Measurements from ENCODE around the gene SMIM5.
"Not testable (repeated sequence)": the region's sequence is repeated elsewhere in the genome, so short reads cannot be mapped to it uniquely, and the experiment has no call there.

Gene SMIM5

GRCh38 chr17:75626496-75627038, 6.7 kb upstream of the SMIM5 start:
- DNase-seq = no peak

GRCh38 chr17:75627094-75627493, 6.1 kb upstream of the SMIM5 start:
- DNase-seq = no peak

- DNase-seq = no peak
Observed at GRCh38 chr17:75628425-75628824, 4.8 kb upstream of the SMIM5 start.

- DNase-seq = no peak
Observed at GRCh38 chr17:75629157-75629556, 4.1 kb upstream of the SMIM5 start.

- no peak for DNase-seq
Observed at GRCh38 chr17:75630071-75630917, 2.9 kb upstream of the SMIM5 start.

DNA sequence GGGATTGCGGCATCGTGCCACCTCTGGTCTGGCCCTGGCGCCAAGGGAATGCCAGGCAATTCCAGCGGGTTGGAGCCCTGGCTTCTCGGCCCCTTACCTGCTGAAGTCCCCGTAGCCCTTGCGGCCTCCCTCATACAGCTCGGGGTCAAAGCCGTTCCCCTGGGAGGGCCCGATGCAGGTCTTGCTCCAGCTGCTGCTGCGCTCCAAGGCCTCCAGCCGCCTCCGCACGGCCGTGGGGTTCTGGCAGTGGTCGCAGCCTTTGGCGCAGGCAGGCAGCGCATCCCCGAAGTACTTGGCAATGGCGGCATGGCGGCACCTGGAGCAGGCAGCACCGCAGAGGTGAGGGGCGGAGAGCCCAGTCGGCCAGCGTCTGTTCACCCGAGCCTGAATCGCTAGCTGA, 1.9 kb upstream of the SMIM5 start:
- DNase-seq = no peak

DNA sequence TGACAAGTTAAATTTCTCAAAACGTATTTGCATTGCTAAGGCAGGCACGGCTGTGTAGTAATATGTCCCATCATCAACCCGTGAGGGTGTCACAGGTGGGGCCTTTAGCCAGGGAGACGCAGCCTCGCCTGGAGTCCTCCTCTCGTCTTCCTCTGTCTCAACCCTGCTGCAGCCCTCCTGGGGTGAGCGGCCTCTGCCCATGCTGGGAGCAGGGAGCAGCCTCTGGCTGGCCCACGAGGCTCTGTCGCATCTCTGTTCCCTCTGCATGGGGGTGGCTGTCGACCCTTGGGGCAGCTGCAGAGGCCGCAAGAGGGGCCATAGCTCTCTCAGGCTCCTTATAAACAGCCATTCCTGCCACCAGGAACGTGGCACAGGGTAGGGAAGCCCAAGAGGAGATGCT, 806 bp upstream of the SMIM5 start:
- DNase-seq = no peak

DNA sequence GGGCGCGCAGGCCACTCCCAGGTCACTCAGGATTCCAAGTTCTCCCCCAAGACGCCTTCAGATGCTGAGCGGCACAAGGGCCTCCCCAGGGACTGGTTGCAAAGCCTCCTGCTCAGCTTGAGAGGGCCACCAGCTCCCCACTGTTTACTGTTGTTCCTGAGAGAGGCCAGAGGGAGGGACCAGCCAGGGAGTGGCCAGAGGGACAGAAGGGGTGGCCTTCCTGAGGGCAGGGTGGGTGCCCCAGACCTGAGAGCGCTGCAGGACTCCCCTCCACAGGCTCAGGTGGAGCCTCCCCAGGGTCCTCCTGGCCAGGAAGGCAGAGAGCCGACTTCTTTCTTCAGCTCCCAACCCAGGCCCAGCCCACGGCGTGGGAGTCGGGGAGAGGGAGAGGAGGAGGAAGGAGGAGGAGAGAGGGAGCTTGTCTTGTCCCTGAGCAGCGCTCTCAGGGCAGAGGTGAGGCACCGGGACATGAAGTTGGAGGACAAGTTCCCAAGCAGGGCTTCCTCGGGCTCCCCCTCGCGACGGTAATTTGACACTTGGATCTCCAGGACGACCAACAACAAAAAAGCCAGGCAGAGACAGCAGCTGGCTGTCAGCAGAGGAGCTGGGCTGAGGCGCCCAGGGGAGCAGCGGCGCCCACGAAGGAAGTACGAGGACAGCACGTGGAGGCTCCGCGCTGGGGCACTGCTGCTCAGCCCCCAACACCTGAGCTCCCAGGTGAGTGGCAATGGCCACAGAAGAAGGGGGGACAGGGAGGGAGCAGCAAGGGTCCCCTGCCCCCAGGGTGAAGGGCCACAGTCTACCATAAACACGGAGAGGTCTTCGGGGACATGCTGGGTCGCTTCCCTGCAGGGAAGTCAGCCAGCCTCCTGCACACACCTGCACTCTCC, 497 bp downstream of the SMIM5 start:
- peak; percentile 33 for DNase-seq

DNA sequence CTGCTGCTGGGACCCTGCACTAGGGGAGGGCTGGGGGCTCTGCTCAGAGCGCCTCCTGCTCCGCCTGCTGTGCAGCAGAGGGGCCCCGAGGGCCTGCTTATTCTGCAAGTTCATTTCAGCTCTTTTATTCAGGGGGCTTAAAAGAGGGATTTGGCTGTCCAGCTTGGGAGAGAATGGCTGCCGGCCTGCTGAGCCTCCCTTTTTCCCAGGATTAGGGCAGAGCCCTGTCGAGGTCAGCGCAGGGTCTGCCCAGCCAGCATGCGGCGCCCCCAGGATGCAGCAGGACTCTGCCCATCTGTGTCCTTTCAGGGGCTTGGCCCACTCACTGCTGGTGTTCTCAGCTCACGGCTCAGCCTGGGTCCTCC, 1.1 kb downstream of the SMIM5 start:
- no peak for DNase-seq

DNA sequence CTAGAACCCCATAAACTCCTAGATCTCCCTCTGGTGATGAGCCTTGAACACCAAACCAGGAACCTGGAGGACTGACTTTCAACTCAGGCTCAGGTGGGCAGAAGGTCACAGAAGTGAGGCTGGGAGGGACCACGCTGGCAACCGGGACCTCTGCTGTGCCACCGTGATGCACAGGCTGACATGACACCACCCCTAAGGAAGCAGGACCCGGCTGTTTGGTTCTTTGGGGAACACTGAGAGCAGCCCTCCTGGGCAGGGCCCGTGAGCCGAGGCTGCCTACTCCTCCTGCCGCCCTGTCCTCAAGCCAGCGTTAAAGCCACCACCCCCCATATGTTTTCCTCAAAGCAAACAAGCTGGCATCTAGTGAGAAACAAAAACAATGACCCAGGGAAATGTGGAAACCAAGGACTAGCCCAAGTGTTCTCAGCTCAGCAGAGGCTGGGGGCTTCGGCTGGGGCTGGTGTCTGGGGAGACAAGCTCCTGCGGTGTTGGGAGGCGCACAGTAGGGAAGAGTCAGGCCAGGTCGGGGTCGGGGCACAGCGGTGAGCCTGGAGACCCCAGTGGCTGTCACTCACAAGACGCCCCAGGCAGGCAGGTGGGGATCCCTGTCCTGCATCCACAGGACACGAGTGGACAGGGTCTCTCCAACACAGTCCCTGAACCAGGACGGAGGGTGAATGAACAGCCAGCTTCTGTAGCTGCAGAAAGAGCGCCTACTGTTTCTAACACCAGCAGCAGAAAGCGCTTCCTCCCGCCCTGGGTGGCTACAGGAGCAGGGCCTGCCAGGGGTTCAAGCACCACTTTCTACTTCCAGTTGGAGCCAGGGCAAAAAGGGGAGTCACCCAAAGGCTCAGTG, 1.7 kb downstream of the SMIM5 start:
- no peak for DNase-seq

- no peak for DNase-seq
Observed at GRCh38 chr17:75635610-75636202, 2.5 kb downstream of the SMIM5 start.

DNA sequence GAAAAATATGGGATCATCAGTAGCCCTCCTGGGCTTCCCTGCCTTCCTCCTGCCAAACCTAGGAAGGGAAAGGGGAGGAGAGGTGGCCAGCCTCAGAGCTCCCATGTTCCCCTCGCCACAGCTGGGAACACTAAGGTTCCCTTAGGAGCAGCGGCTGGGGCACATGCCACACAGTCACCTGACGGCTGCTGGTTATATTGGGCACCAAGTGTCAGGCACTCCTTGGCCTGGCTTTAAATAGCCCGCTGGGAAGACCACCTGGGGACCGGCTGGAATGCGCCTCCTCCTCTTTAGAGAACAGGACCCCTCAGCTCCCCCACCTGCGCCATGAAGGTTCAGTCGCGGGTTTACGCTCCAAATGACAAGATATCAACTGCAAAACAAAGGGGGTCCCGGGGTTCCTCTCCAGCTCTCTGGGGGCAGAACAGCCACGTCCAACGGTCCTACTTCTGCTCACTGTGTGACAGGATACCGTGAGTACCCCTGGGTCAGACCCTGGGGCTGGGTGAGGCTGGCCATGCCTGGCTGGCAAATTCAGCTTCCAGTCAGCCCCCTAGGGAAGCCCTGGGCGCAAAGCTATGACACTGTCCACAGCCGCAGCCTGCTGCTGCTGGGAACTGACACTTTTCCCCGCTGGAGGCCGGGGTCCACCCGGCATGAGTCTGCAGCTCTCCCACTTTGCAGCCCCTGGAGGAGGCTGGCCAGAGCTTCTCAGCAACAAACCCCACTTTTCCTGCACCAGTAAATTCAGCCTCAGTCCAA, 3.3 kb downstream of the SMIM5 start:
- no peak for DNase-seq

DNA sequence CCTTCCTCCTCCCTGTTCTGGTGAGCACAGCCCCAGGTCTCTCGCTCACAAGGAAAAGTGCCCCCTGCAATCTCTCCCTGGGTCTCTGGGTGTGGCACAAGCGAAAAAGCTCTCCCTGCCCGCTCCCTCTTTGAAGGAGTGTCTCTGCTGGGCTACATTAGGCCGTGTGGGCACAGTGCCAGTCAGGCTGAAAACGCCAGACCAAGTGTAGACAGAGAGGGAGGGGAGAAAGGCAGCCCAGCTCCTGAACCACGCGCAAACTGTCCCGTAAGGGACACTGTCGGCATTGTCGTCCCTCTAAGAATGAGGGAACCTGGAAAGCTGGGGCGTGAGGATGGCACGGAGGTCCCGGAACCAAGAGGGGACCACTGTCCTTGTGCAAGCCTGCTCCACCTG, 3.9 kb downstream of the SMIM5 start:
- no peak for DNase-seq

DNA sequence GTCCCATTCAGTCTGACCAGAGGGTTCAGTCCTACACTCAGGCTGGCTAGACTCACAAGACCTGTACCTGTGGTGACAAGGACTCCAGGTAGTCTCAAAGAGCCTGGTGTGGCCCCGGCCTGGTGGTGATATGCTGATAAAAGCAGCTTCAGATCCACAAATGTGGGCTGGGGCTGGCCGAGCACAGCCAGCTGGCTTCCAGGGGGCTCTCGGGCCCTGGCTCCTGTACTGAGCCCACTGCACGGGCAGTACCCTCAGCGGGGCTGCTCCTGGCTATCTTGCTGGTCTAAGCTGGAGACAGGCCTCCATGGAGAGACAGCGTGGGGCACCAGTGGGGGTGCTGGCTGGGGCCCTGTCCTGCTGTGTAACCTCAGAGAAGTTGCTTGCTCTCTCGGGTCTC, 4.3 kb downstream of the SMIM5 start:
- no peak for DNase-seq

DNA sequence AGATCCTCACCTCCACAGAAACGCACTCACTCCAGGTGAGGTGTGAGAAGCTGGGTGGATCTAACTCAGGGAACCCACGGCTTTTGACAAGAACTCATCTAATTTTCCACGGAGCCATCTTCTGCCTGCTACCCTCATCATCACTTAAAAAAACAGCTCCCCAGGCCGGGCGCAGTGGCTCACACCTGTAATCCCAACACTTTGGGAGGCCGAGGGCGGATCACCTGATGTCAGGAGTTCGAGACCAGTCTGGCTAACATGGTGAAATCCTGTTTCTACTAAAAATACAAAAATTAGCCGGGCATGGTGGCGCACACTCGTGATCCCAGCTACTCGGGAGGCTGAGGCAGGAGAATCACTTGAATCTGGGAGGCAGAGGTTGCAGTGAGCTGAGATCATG, 4.8 kb downstream of the SMIM5 start:
- DNase-seq = not testable (repeated sequence)

DNA sequence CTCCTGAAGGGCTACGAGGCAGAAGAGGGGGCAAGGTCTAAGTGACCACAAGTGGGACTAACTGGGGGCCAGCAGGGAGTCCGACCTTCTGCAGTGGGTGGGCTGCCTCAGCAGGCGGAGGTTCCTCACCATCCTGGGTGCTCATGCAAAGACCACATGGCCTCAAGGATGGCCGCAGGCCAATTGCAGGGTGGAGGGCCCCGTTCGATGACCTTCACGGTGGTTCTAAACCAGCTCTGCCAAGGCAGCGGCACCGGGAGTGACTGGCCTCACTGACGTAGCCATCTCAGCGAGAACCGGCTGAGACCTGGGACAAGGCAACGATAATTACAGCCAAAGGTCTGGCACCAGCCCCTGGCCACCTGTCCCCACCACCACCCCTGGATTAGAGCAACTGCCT, 5.7 kb downstream of the SMIM5 start:
- DNase-seq = no peak

DNA sequence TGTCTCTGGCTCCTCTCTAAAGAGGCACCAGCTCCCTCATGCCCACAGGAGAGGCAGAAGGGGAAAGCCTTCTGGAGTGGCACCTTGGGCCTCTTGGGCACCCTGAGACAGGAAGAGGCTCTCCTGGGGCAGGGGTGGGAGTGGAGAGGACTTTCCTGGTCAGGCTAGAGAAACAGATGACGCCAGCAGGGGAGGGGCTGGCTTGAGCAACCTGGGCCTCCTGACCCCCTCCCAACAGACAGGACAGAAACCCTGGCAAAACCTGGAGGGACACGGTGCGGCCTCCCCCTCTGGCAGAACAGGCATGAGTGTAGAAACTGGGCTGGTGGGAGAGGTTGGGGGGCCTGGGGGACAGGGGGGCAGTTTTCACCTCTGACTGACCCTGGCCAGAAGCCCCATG, 6.1 kb downstream of the SMIM5 start:
- DNase-seq = no peak

- DNase-seq = no peak
Observed at GRCh38 chr17:75639771-75640555, 6.7 kb downstream of the SMIM5 start.

DNA sequence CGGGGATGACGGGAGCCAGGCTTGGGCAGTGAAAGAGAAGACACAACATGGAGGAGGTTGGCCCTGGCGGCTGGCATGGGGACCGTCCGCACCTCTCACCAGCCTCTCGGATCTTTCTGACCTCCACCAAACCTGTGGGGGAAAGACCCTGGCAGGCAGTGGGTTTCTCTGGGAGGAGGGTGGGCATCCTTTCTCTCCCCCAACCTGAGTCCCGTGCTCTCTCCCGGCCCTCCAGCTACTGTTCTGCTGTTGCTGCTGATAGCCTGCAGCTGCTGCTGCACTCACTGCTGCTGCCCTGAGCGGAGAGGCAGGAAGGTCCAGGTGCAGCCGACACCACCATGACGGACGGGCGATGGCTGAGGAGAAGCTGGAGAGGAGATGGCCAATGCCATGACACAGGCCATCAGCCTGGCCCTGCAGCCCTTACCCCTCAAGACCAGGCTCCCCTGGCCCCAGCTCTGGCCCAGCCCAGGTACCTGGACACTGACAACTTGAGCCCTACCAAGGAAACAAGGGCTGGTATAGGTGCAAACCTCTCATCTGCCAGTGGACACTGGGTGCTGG, 7.4 kb downstream of the SMIM5 start:
- no peak for DNase-seq

- no peak for DNase-seq
Observed at GRCh38 chr17:75641343-75641742, 8.1 kb downstream of the SMIM5 start.

Measured in NCI-H1417 treated with DMSO at 0.1 percent for 48 hours (cell line).